Fibroblast of lung (primary cell): ENCODE measurements around the gene SLC6A17.

Experiments
- CTCF ChIP-seq, 2 donors: IDR thresholded peaks in 1 of 2; conservative IDR thresholded peaks in 1 of 2; 1 replicate in 1 of 2; 2 replicates in 1 of 2; pipeline ENCODE4 v1.5.1; 2011 to 2012; ENCODE audit warnings: low read length in 2 of 2, control low read depth in 1 of 2, inconsistent platforms in 1 of 2, low read depth in 1 of 2, mild to moderate bottlenecking in 1 of 2
- EZH2 ChIP-seq: IDR thresholded peaks from 2 replicates; pipeline ENCODE4 v1.5.1; 2012; ENCODE audit warnings: low read length, control low read depth, mild to moderate bottlenecking; ENCODE audit errors: missing control alignments

- TF ChIP-seq EZH2 (no peak), CTCF (conservative IDR thresholded peaks at IDR 0.05 in 1 of 2, IDR thresholded peaks at IDR 0.05 in 1 of 2; ENCODE audit: low read depth in 1 of 2, low read length in 2 of 2) (no peak)
Measured at GRCh38 chr1:110250008-110250407, 99.7 kb downstream of the SLC6A17 start.
